ENCODE measurements around the gene NOL12.

- no peak for TF ChIP-seq EP300 (IDR thresholded peaks at IDR 0.05)
- no peak for TF ChIP-seq CTCF (IDR thresholded peaks at IDR 0.05)
- TF ChIP-seq POLR2A (IDR thresholded peaks at IDR 0.05) = no peak
These were observed 22.5 kb upstream of the NOL12 start for GRCh38 chr22:37663521-37664140.

Data from gastroesophageal sphincter (tissue), 3 donors.